ENCODE measurements around the gene TNFAIP8L3.
"Not testable (repeated sequence)": the region's sequence is repeated elsewhere in the genome, so short reads cannot be mapped to it uniquely, and the experiment has no call there.

The TNFAIP8L3 gene

DNA sequence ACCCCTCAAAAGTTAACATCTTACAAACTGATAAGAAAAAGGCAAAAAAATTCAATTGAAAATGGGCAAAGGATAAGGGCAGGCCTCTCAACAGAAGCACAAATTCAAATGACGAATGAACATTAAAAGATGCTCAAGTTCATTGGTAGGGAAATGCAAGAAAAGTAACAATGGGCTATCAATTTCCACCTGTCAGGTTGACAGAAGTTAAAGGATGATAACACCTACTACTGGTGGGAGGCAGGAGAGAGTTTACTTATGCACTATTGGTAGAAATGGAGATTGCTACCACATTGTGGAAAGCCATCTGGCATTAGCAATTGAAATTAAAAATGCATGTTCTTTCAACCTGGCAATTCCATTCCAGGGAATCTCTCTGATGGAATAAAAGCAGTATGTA, 35.6 kb upstream of the TNFAIP8L3 start:
- TF ChIP-seq, protein P1, sequence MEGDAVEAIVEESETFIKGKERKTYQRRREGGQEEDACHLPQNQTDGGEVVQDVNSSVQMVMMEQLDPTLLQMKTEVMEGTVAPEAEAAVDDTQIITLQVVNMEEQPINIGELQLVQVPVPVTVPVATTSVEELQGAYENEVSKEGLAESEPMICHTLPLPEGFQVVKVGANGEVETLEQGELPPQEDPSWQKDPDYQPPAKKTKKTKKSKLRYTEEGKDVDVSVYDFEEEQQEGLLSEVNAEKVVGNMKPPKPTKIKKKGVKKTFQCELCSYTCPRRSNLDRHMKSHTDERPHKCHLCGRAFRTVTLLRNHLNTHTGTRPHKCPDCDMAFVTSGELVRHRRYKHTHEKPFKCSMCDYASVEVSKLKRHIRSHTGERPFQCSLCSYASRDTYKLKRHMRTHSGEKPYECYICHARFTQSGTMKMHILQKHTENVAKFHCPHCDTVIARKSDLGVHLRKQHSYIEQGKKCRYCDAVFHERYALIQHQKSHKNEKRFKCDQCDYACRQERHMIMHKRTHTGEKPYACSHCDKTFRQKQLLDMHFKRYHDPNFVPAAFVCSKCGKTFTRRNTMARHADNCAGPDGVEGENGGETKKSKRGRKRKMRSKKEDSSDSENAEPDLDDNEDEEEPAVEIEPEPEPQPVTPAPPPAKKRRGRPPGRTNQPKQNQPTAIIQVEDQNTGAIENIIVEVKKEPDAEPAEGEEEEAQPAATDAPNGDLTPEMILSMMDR (IDR thresholded peaks at IDR 0.05; ENCODE audit: low read depth, low read length): no peak
- Histone ChIP-seq H3K4me3 (ENCODE audit: low read depth, low read length) (no peak overlapping the region), H3K9me3 (no peaks in the 10 kb centered on the region), H3K27me3 (no peaks in the 10 kb centered on the region), H3K4me1 (no peaks in the 10 kb centered on the region; the same call in none of the 2 replicates), H3K36me3 (no peaks in the 10 kb centered on the region)
- no peak for DNase-seq

DNA sequence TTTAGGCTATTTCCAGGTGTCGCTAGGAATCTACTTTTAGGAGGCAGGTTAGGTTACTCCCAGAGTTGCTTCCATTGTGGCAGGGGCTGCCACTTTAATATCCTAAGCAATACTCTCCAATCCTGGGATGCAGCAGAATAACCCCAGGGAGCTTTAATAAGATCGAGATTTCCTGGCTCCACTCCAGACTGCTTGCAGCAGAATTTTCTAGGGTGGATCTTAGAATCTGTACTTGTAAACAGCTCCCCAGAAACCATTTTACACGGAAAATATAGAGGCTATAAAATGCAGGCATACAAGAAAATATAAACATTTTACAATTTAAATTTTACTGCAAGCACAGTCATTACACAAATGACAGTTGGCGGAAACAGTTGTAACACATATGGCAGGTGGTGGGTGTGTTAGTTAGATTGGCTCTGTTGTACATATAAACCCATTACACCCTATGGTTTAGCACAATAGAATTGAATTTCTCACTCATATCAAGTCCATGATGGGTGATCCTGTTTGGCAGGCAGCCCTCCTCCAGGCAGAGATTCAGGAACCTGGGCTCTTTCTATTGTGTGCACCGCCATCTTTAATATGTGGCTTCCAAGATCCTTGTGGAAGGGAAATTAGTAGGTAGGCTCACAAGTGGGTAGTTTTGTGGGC, 35.0 kb upstream of the TNFAIP8L3 start:
- Histone ChIP-seq H3K9me3 (no peaks in the 10 kb centered on the region), H3K4me1 (no peaks in the 10 kb centered on the region; the same call in none of the 2 replicates), H3K4me3 (ENCODE audit: low read depth, low read length) (no peak overlapping the region), H3K36me3 (no peaks in the 10 kb centered on the region), H3K27me3 (no peaks in the 10 kb centered on the region)
- TF ChIP-seq, protein P1 (IDR thresholded peaks at IDR 0.05; ENCODE audit: low read depth, low read length): no peak
- DNase-seq: no peak

DNA sequence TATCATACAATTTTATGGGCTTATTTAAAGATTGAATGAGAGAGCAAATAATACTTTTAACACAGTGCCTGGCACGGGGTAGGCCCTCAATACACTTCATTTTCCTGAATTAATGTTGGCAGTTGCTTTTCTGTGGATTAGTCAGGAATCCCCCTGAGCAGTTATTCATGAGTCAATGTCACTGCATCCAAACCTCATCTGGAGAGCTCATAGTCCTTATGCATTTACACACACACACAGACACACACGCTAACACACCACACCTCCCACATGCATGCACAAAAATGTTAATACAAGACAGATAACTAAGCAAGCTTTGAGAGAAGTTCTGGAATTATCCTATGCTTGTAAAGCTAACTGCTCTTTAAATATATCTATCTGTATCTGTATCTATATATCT, 34.0 kb upstream of the TNFAIP8L3 start:
- H3K4me1 ChIP-seq: no peaks in the 10 kb centered on the region; the same call in 1 of the 2 replicates
- no peaks in the 10 kb centered on the region for H3K27me3 ChIP-seq
- no peak overlapping the region for H3K4me3 ChIP-seq (ENCODE audit: low read depth, low read length)
- H3K9me3 ChIP-seq: no peaks in the 10 kb centered on the region
- no peak for DNase-seq
- TF ChIP-seq, protein P1 (IDR thresholded peaks at IDR 0.05; ENCODE audit: low read depth, low read length): no peak
- H3K36me3 ChIP-seq: no peaks in the 10 kb centered on the region

DNA sequence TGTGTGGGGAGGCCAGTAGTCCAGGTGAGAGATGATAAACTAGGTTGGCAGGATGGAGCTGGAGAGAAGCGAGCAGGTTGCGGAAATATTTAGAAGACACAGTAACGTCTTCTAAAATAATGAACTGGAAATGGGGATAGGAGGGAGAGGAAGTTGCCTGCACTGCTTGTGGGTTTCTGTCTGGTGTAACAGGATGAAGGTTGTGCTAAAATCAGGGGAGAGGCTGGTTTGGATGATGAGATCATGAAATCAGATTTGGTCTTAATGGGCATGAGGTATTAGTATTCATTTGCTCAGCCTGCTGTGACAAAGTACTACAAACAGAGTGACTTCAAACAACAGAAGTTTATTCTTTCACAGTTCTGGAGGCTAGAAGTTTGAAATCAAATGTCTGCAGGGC, 32.1 kb upstream of the TNFAIP8L3 start:
- no peak for DNase-seq
- TF ChIP-seq, protein P1 (IDR thresholded peaks at IDR 0.05; ENCODE audit: low read depth, low read length): no peak

DNA sequence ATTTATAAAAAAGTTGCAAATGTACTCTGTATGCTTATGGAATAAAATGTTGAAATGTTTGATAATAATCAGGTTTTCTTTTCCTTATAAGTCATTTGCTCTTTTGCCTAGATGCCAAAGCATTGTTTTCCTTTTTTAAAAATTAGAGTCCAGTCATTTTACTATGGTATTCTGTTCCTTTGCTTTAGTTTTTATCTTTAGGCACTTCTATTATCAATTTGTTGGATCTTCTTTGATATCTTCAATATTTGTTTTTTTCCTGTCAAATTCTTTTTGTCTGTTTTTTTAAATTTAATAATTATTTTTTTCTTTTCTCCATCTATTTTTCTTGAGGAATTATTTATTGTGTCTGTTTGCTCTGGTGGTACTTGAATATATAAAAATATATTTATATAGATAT, 28.3 kb upstream of the TNFAIP8L3 start:
- H3K4me3 ChIP-seq (ENCODE audit: low read depth, low read length); DNase-seq; H3K9me3 ChIP-seq; H3K36me3 ChIP-seq; H3K27me3 ChIP-seq; H3K4me1 ChIP-seq: not testable (repeated sequence)

More for the DNA sequence above, 32.1 kb upstream of the TNFAIP8L3 start:
- H3K4me1 ChIP-seq: no peaks in the 10 kb centered on the region; the same call in 1 of the 2 replicates
- H3K4me3 ChIP-seq (ENCODE audit: low read depth, low read length): no peak overlapping the region
- no peaks in the 10 kb centered on the region for H3K36me3 ChIP-seq
- no peaks in the 10 kb centered on the region for H3K27me3 ChIP-seq
- no peaks in the 10 kb centered on the region for H3K9me3 ChIP-seq

DNA sequence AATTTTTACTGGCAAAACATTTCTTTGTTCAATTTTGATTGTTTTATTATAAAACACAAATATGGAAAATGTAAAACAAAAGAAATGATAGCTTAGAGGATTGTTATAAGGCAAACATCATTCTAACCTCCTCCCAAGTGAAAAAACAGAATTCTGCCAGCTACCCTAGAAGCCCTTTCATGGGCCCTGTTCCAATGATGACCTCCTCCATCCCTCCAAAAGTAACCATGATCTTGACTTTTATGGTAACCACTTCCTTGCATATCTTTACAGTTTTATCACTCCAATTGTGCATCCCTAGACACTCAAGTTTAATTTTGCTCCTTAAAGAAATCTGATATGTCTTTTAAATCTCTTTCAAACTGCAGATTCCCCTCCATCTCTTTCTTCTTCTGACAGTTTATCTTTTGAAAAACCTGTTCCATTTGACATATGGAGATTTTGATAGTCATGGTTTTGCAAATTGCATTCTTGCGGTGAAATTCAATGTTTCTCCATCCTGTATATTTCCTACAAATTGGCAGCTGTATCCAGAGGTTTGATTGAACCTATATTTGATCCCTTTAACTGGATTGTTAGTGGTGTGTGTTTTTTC, 27.0 kb upstream of the TNFAIP8L3 start:
- TF ChIP-seq, protein P1 (IDR thresholded peaks at IDR 0.05; ENCODE audit: low read depth, low read length): no peak
- no peak for DNase-seq
- no peaks in the 10 kb centered on the region for H3K4me1 ChIP-seq
- H3K9me3 ChIP-seq: no peaks in the 10 kb centered on the region
- H3K4me3 ChIP-seq (ENCODE audit: low read depth, low read length): no peak overlapping the region
- no peaks in the 10 kb centered on the region for H3K36me3 ChIP-seq
- no peaks in the 10 kb centered on the region; the same call in 1 of the 2 replicates for H3K27me3 ChIP-seq

All from BE2C (cell line).